BJ (cell line): ENCODE measurements around the gene RGPD8. TPM values are rescaled to one million over a fixed set of nuclear protein-coding genes. Genes with fewer than 3 reads are reported as not detected.

ENCODE experiments used
- CTCF ChIA-PET: fragments of 350-600 bp; formaldehyde crosslinking; extraction: SDS; loops from one replicate; lab custom pipeline; 2021; ENCODE audit warnings: antibody characterized with exemption, inconsistent platforms; lab: Yijun Ruan, JAX
- POLR2A ChIA-PET: fragments of 300-600 bp; sonication (Branson Sonifier 250); formaldehyde crosslinking; extraction: SDS; loops from one replicate; lab custom pipeline; 2021; ENCODE audit warnings: antibody characterized with exemption; lab: Charles Lee
- DNase-seq: peaks from one replicate; pipeline ENCODE4 v3.0.0-alpha.2; 2011; ENCODE audit warnings: low read depth
- H3K27me3 ChIP-seq: 2 replicates; pipeline ENCODE4 v1.6.0; 2011; ENCODE audit warnings: low read length; ENCODE audit not compliant: control insufficient read depth, insufficient read depth
- H3K36me3 ChIP-seq: 2 replicates; pipeline ENCODE4 v1.5.1; 2011; ENCODE audit warnings: low read length; ENCODE audit not compliant: control insufficient read depth, insufficient read depth
- H3K4me3 ChIP-seq: 2 replicates; pipeline ENCODE4 v1.5.1; 2011; ENCODE audit warnings: low read depth, mild to moderate bottlenecking, control low read depth, low read length
- CTCF ChIP-seq: IDR thresholded peaks from 2 replicates; pipeline ENCODE4 v1.5.1; 2011; ENCODE audit warnings: low read depth, mild to moderate bottlenecking, control low read depth, inconsistent platforms, low read length, moderate library complexity; ENCODE audit not compliant: insufficient read depth
- polyA plus RNA-seq: library from polyadenylated mRNA; depleted of rRNA; stranded (reverse); fragments of >200 nt; gene quantifications from 2 replicates; pipeline ENCODE4 v1.2.3, GENCODE V29; 2011

Gene RGPD8
- polyA plus RNA-seq, 1 experiment, result 0.97 TPM

GRCh38 chr2:112345030-112346027 is 88.1 kb downstream of the RGPD8 start:
- CTCF ChIA-PET, result no interaction called here
- Histone ChIP-seq H3K27me3 (peaks cover 1% of the 10 kb centered on the region; the same call in 1 of the 2 replicates), H3K4me3 (no peak overlapping the region), H3K36me3 (no peaks in the 10 kb centered on the region)
- TF ChIP-seq CTCF, result no peak
- DNase-seq, result no peak
- POLR2A ChIA-PET, result no interaction called here

DNA sequence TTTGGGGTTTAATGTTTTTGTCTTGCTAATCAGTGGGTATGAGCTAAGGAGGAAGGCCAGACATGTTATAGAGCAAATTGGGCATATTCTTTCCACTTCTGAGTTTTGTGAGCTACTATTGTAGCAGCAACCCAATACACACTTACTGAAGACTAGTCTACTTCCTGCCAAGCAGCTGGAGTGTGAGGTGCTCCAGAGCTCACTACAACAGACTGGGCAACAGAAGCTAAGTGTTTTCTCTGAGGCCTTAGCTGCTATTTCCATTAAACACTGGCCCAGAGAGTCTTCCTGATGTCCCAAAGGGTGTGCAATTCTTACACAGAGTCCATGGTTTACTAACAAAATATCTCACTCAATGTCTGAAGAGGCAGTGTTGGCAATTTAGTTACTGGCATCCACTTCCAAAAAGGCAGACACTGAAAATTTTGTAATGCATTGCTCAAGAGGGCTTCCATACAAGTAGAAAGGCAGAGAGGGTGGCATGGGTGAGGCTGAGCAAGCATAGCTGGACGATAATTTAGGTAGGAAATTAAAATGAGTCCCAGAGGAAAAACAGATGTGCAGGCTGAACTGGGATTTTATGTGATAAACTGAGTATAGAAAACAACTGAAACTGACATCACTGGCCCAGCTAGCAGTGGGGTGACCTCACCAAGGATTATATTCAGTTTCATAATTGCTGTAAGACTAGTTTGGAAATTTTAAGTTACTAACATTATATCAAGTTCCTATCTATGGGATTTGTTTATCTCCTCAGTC is 89.4 kb downstream of the RGPD8 start:
- no peak overlapping the region for H3K4me3 ChIP-seq
- no peak for TF ChIP-seq CTCF
- ChIA-PET CTCF (no interaction called here), POLR2A (no interaction called here)
- H3K36me3 ChIP-seq, result no peaks in the 10 kb centered on the region
- DNase-seq, result no peak
- H3K27me3 ChIP-seq, result peaks cover 1% of the 10 kb centered on the region; the same call in 1 of the 2 replicates

GRCh38 chr2:112342067-112342550 is 91.3 kb downstream of the RGPD8 start:
- CTCF ChIA-PET, result interaction anchor here (0.7 kb wide), 1 partner anchor 21 kb away, joined by 3 read pairs; no protein-coding TSS in a partner anchor
- TF ChIP-seq CTCF, result no peak
- DNase-seq, result no peak
- POLR2A ChIA-PET, result no interaction called here
- H3K4me3 ChIP-seq, result no peak overlapping the region
- peaks cover 1% of the 10 kb centered on the region; the same call in 1 of the 2 replicates for H3K27me3 ChIP-seq
- H3K36me3 ChIP-seq, result no peaks in the 10 kb centered on the region

DNA sequence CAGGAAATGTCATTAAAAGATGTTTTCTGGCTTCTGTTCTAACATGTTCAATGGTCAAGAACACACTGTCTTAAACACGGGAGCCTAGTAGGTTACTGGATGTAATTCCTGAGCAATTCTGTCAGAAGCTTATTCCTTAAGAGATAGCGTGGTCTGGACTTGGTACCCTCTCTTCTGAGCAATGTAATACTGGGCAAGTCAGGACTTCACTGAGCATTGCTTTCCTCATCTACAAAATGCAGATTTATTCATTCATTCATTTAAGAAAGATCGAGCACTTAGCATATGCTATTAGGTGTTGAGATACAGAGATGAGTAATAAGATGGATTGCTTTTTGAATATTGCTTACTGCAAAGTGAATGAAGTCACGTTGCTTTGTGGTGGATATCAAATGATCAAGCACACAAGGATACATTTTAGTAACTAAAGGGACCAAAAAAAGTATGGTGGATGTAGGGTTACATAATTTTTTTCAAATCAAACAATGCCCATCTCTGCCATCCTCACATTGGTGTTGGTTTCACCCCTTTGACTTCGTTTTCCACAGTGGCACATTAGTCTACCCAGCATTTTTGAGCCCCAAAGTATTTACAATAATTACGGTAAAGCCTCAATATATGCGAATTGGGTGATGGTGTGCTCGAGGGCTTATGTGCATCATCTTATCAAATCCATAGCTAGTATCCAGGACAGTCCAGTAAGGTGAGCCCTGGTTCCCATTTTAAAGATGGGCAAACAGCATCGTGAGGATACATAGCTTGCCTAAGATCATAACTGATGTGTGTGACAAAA is 92.8 kb downstream of the RGPD8 start:
- Histone ChIP-seq H3K36me3 (no peaks in the 10 kb centered on the region), H3K4me3 (no peak overlapping the region), H3K27me3 (peaks cover 1% of the 10 kb centered on the region; the same call in 1 of the 2 replicates)
- ChIA-PET POLR2A (no interaction called here), CTCF (interaction anchor here (1.7 kb wide), 1 partner anchor 9 kb away, joined by 4 read pairs; no protein-coding TSS in a partner anchor)
- no peak for DNase-seq
- TF ChIP-seq CTCF, result no peak
